Cardiac muscle cell (in vitro differentiated cells and primary cell): ENCODE data around the gene TAF10. TPM values are rescaled to one million over a fixed set of nuclear protein-coding genes. Genes with fewer than 3 reads are reported as not detected.

Experiments used
- DNase-seq, 2 donors: peaks; one replicate each; pipeline versions ENCODE4 v3.0.0 to v3.0.0-alpha.2; 2010 to 2017; ENCODE audit warnings: low read depth in 1 of 2, low spot score in 1 of 2
- H3K27ac ChIP-seq: fragments of 200-600 bp; sonication (generic); 2 replicates; pipeline ENCODE4 v1.5.1; 2016
- H3K27me3 ChIP-seq: fragments of 200-600 bp; sonication (generic); 2 replicates; pipeline ENCODE4 v1.6.0; 2016; ENCODE audit warnings: control low read depth
- H3K36me3 ChIP-seq: fragments of 200-600 bp; sonication (generic); 2 replicates; pipeline ENCODE4 v1.5.1; 2016; ENCODE audit warnings: control low read depth
- H3K4me1 ChIP-seq: fragments of 200-600 bp; sonication (generic); 2 replicates; pipeline ENCODE4 v1.8.1; 2017; ENCODE audit warnings: low read depth, mild to moderate bottlenecking, mixed run types
- H3K4me3 ChIP-seq: fragments of 200-600 bp; sonication (generic); 2 replicates; pipeline ENCODE4 v1.5.1; 2016; ENCODE audit warnings: mild to moderate bottlenecking
- H3K9me3 ChIP-seq: fragments of 200-600 bp; sonication (generic); 2 replicates; pipeline ENCODE4 v1.5.1; 2017; ENCODE audit warnings: low read depth, mild to moderate bottlenecking, control low read depth
- CTCF ChIP-seq: IDR thresholded peaks from 2 replicates; pipeline ENCODE4 v1.5.1; 2012; ENCODE audit warnings: low read depth, mild to moderate bottlenecking, low read length
- polyA plus RNA-seq: library from polyadenylated mRNA; unstranded; fragments of >200 nt; fragmentation: Nextera tagmentation; extraction: Ambion mirVana; gene quantifications from 2 replicates; pipeline ENCODE4 v1.2.1, GENCODE V29; 2016
- total RNA-seq: library from RNA; depleted of rRNA; stranded (reverse); fragments of >200 nt; gene quantifications from 2 replicates; pipeline ENCODE4 v1.2.3, GENCODE V29; 2016

Gene TAF10
- total and polyA plus RNA-seq, 2 experiments from 2014 or later, result 72.6 to 316 TPM

DNA sequence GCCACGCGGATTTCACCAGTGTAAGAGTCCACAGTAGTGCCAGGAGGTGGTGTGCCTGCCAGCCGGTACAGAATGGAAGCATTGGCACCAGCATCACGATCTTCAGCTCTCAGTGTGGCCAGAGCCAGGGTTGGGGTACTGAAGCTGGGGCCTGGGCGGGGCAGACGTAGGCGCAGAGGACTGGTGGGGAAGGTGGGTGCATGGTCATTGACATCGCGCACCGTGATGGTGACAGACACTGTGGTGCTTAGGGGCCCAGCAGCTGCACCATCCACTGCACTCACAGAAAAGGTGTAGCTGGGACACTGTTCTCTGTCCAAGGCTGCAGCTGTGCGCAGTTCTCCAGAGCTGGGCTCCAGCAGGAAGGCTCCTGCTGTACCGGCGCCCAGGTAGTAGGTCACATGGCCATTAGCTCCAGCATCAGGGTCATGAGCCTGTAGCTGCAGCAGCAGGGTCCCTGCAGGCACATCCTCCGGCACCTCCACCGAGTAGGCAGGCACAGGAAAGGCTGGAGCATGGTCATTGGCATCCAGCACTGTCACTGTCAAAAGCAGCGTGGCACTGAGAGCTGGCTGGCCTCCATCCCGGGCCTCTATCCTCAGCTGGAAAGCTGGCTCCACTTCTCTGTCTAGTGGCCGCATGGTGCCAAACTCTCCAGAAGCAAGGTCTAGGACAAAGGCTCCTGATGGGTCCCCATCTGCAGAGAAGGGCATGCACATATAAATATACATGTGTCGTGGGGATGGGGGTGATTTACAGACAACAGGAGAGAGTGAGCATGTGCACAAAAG, 15.2 kb upstream of the TAF10 start:
- H3K36me3 ChIP-seq, result peaks cover 39% of the 10 kb centered on the region

GRCh38 chr11:6625832-6626420, 13.9 kb upstream of the TAF10 start:
- Histone ChIP-seq H3K36me3 (peaks cover 32% of the 10 kb centered on the region), H3K27me3 (peaks cover 13% of the 10 kb centered on the region), H3K4me3 (no peak overlapping the region), H3K9me3 (no peaks in the 10 kb centered on the region), H3K4me1 (no peaks in the 10 kb centered on the region), H3K27ac (no peak overlapping the region)
- no peak for DNase-seq
- TF ChIP-seq CTCF, result no peak

More for the DNA sequence above, 15.2 kb upstream of the TAF10 start:
- Histone ChIP-seq H3K4me1 (no peaks in the 10 kb centered on the region), H3K27ac (no peak overlapping the region), H3K4me3 (no peak overlapping the region), H3K27me3 (peaks cover 25% of the 10 kb centered on the region), H3K9me3 (no peaks in the 10 kb centered on the region)
- TF ChIP-seq CTCF, result no peak
- no peak for DNase-seq

DNA sequence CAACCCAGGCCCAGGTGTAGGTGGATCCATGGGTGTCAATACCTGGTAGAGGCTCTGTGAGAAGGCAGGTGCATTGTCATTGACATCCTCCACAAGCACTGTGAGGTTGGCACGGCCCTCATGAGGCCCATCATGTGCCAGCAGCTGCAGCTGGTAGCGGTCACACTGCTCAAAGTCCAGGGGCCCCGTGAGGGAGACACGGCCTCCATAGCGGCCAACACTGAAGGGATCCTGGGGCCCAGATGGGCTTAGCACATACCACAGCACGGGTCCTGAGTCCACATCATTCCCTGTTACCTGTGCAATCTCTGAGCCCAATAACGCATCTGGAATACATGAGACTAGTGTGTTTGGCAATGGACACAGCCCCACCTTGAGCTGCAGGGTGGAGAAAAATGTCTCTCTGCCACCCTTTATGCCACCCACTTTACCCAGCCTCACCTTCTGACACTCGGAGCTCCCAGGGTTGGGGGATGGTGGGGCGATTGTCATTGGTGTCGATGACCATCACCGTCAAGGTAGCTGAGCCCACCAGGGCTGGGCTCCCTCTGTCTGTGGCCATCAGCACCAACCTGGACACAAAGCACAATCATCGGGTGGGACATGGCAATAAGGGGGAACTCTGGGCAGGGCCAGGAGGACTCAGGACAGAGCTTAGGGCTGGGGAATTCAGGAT, 13.3 kb upstream of the TAF10 start:
- Histone ChIP-seq H3K9me3 (no peaks in the 10 kb centered on the region), H3K27me3 (peaks cover 7% of the 10 kb centered on the region), H3K27ac (no peak overlapping the region), H3K4me1 (no peaks in the 10 kb centered on the region), H3K4me3 (no peak overlapping the region), H3K36me3 (peaks cover 32% of the 10 kb centered on the region)
- no peak for DNase-seq
- no peak for TF ChIP-seq CTCF

DNA sequence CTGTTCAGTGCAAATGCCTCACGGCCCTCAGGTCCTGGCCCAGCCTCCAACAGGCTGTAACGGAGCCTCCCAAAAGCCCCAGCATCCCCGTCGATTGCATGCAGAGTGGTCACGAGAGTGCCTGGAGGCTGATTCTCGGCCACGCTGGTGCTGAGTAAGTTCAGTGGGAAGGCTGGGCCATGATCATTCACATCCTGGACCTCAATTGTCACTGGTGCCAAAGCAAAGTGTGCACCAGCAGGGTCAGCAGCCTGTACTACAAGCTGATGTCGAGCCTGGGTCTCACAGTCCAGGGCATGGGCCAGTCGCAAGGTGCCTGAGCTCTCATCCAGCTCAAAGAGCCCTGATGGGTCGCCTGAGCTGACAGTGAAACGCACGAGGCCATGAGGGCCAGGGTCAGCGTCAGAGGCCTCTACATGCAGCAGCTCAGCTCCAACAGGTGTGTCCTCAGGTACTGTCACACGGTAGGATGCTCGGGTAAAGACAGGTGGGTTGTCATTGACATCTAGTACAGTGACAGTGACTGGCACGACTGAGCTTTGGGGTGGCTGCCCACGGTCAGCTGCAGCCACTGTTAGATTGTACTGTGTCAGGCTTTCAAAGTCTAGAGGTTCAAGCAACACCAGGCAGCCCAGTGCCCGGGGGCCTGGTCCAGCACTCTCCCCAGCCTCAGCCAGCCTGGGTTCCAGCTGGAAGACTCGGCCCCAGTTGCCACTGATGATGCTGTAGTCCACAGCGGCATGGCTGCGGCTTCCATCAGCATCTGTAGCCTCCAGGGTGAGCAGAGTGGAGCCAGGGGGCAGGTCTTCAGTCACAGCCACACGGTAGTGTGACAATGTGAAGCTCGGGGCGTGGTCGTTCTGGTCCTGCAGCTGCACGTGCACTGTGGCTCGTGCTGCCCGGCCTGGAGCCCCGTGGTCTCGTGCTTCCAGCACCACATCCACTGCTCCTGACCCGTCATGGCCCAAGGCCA, 11.7 kb upstream of the TAF10 start:
- DNase-seq, result no peak
- H3K27ac ChIP-seq, result no peak overlapping the region
- H3K9me3 ChIP-seq, result no peaks in the 10 kb centered on the region
- H3K4me3 ChIP-seq, result no peak overlapping the region
- H3K27me3 ChIP-seq, result no peaks in the 10 kb centered on the region
- peaks cover 25% of the 10 kb centered on the region for H3K36me3 ChIP-seq
- no peak for TF ChIP-seq CTCF
- H3K4me1 ChIP-seq, result no peaks in the 10 kb centered on the region
